Neural cell (in vitro differentiated cells): ENCODE measurements around the gene KIRREL3.

Experiments used
- CTCF ChIP-seq: fragments of 450-650 bp; IDR thresholded peaks from 2 replicates; pipeline ENCODE4 v1.5.1; 2014; ENCODE audit warnings: antibody characterized with exemption, mild to moderate bottlenecking, moderate library complexity; ENCODE audit not compliant: poor library complexity, severe bottlenecking
- EZH2 ChIP-seq: fragments of 200-600, 300-800 bp; shearing (Covaris generic), sonication (generic); IDR thresholded peaks from 2 replicates; pipeline ENCODE4 v1.6.1; 2014; ENCODE audit warnings: antibody characterized with exemption, low read length, borderline replicate concordance, mild to moderate bottlenecking; ENCODE audit not compliant: insufficient read depth, poor library complexity, severe bottlenecking
- POLR2AphosphoS5 ChIP-seq: IDR thresholded peaks from 2 replicates; pipeline ENCODE4 v1.6.1; 2012
- SMC3 ChIP-seq: fragments of 450-650 bp; conservative IDR thresholded peaks from 2 replicates; pipeline ENCODE4 v1.6.1; 2014; ENCODE audit warnings: antibody characterized with exemption, mild to moderate bottlenecking, moderate library complexity; ENCODE audit not compliant: poor library complexity

- TF ChIP-seq CTCF (no peak), EZH2 (no peak), SMC3 (no peak), POLR2AphosphoS5 (no peak)
Measured at GRCh38 chr11:126461996-126462395, 538.6 kb downstream of the KIRREL3 start.
